Activated CD4-positive, alpha-beta T cell treated with anti-CD3 and anti-CD28 coated beads, Interleukin-2, amount 50 U/mL, for 1 hour (primary cell): ENCODE data around the gene IFT25.
"Not testable (repeated sequence)": the region's sequence is repeated elsewhere in the genome, so short reads cannot be mapped to it uniquely, and the experiment has no call there.

Source experiments
- DNase-seq: peaks from one replicate; pipeline ENCODE4 v3.0.0-alpha.2; 2020

Gene IFT25

GRCh38 chr1:53927376-53927881, 18.1 kb downstream of the IFT25 start:
- DNase-seq = no peak

GRCh38 chr1:53919675-53920066, 25.8 kb downstream of the IFT25 start:
- no peak for DNase-seq

- DNase-seq = no peak
These were observed 27.2 kb downstream of the IFT25 start for GRCh38 chr1:53918343-53918742.

- no peak for DNase-seq
These were observed 32.0 kb downstream of the IFT25 start for GRCh38 chr1:53913352-53914033.

- DNase-seq = no peak
These were observed 34.1 kb downstream of the IFT25 start for GRCh38 chr1:53911442-53911841.

DNA sequence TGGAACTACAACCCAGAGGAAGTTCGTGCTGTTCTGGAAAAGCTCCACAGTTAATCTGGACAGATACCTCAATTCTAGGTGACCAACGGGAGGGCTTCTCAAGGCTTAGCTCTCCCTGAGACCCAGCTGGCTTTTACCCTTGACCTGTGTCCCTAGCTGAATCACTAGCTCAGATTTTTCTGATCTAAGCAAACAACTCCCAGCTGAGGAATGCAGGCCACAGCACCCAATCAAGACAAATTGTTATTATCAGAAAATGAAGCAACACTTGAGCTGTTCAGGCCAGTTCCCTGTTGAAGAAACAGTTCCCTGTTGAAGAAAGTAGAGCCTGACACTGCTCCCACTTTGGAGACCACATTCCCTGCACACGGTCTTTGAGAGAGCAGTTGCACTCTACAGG, 35.6 kb downstream of the IFT25 start:
- no peak for DNase-seq

DNA sequence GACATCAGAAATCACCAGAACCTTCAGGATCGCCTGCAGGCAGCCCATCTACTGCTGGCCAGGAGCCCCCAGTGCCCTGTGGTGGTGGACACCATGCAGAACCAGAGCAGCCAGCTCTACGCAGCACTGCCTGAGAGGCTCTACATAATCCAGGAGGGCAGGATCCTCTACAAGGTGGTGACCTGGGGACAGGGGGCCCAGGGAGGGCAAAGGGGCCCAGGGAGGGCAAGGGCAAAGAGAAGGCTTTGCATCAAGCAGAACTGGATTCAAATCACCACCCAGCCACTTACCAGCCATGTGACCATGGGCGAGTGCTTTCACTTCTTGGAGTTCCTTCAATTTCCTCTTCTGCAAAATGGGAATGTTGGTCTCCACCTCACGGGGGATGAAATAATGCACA, 39.4 kb downstream of the IFT25 start:
- no peak for DNase-seq

- no peak for DNase-seq
These were observed 40.0 kb downstream of the IFT25 start for GRCh38 chr1:53905509-53905908.

GRCh38 chr1:53902235-53903138, 43.0 kb downstream of the IFT25 start:
- DNase-seq = no peak

DNA sequence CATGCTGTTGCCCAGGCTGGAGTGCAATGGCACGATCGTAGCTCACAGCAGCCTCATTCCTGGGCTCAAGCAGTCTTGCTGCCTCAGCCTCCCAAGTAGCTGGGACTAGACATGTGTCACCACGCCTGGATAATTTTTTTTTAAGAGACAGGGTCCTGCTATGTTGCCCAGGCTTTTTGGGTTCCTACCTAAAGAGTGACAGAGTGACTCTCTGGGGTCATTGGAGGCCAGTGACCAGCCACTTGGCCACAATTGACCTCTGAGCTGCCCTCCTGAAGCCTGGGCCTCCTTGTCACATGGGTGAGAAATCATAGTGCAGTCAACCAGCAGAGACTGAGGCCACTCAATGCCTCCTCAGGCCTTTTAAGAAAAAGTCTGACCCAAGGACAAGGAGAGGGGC, 45.8 kb downstream of the IFT25 start:
- no peak for DNase-seq

DNA sequence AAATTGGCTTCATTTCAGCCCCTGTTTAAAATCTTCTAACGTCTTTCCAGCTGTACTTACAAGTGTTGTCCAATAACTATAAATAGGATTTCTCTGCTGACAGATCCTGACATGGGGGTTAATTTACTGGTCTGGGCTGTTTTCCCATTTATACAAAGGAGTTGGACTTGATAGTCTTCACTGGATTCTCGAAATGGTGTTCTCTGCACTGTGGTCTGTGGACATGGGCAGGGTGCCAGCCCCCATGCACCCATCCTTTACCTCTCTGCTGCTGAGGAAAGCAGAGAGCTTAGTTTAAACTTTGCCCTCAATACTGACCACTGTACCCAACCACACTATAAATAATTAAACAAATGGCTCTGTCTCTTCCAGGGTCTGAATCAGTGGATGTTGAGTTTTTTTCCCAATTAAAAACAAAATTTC, 46.3 kb downstream of the IFT25 start:
- DNase-seq = no peak

DNA sequence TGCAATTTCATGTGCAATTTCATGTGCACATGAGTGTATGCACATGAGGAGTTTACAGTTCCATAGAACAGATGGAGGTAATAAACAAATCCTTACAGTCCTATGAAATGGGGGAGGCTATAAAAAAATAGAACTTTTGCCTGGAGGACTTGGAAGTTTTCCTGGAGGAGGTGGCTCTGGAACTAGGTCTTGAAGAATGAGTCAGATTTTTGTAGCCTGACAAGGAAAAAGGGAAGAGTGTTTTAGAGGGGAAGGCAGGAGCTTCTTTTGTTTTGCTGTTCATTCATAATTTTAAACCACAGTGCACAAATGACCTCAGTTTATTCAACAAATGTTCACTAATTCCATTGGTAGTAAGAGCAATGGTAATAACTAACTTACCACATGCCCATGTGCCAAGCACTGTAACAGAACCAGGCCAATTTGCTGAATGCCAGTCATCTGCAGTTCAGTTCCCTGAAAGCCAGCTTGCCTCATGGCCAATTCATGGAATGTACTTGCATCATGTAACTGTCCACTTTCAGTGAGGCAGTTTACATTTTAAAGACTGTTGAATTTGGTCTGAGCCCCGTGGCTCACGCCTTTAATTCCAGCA, 48.8 kb downstream of the IFT25 start:
- DNase-seq = no peak

- no peak for DNase-seq
These were observed 50.1 kb downstream of the IFT25 start for GRCh38 chr1:53895421-53895820.

GRCh38 chr1:53894644-53895043, 50.9 kb downstream of the IFT25 start:
- no peak for DNase-seq

DNA sequence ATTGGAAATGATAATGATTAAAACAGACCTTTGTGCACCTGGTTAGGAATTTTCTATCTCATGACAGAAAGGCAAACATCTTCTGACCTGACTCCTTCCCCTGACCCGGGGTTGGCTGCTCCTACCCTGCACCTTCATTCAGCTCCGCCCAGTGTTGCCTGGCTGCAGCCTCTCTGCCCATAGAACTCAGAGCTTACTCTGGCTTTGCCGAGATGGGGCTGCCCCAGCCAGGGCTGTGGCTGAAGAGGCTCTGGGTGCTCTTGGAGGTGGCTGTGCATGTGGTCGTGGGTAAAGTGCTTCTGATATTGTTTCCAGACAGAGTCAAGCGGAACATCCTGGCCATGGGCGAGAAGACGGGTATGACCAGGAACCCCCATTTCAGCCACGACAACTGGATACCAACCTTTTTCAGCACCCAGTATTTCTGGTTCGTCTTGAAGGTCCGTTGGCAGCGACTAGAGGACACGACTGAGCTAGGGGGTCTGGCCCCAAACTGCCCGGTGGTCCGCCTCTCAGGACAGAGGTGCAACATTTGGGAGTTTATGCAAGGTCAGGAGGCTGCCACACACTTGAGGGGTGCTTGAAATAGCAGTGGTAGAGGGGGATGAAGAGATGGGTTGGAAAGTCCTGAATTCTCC, 51.4 kb downstream of the IFT25 start, which contains the start of gene DIO1:
Gene DIO1 (plus strand): TSS at position 189 of the 638 bp plus-strand sequence. CDS start 24 bp downstream, at position 213.
- DNase-seq = no peak

DNA sequence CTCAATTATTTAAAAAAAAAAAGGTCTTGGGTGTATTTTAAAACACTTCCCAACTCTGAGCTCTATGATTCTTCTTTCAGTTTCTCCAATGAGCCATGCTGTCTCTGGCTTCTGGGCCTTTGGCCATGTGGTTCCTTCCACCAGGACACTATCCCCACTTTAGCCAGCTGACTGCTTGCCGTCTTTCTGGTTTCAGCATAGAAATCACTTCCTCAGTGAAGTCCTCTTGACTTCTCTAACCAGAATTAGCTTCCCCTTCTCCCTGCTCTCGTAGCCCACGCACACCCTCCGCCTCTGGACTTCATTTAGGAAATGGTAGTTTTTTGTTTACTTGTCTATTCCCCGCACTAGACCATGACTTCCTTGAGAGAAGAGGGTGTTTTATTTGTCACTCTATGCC, 52.6 kb downstream of the IFT25 start:
- no peak for DNase-seq

- no peak for DNase-seq
These were observed 53.8 kb downstream of the IFT25 start for GRCh38 chr1:53891678-53892077.

GRCh38 chr1:53891018-53891417, 54.5 kb downstream of the IFT25 start:
- DNase-seq = no peak

GRCh38 chr1:53890522-53890941, 55.0 kb downstream of the IFT25 start:
- no peak for DNase-seq

GRCh38 chr1:53889304-53890298, 55.9 kb downstream of the IFT25 start, which contains the start of gene YIPF1:
Gene YIPF1 (minus strand): TSS chr1:53889797. CDS start chr1:53888937, 860 bp downstream.
- DNase-seq = peak; percentile 79

GRCh38 chr1:53888681-53889080, 56.8 kb downstream of the IFT25 start:
- DNase-seq = no peak

- not testable (repeated sequence) for DNase-seq
These were observed 61.9 kb downstream of the IFT25 start for GRCh38 chr1:53883600-53883999.
